LNCAP (cell line): ENCODE measurements around the gene KLF13.

Experiments used
- CTCF ChIP-seq: fragments of 450-650 bp; IDR thresholded peaks from 2 replicates; pipeline ENCODE4 v1.5.1; 2017; ENCODE audit warnings: mild to moderate bottlenecking

Gene KLF13

GRCh38 chr15:31381801-31382712, 55.4 kb downstream of the KLF13 start:
- no peak for TF ChIP-seq CTCF

- no peak for TF ChIP-seq CTCF
These were observed 56.0 kb downstream of the KLF13 start for GRCh38 chr15:31382713-31383045.

GRCh38 chr15:31383139-31383538, 56.5 kb downstream of the KLF13 start:
- TF ChIP-seq CTCF: no peak

- no peak for TF ChIP-seq CTCF
These were observed 57.9 kb downstream of the KLF13 start for GRCh38 chr15:31384568-31384967.

- TF ChIP-seq CTCF: no peak
These were observed 59.1 kb downstream of the KLF13 start for GRCh38 chr15:31385736-31386135.

GRCh38 chr15:31387092-31387478, 60.5 kb downstream of the KLF13 start:
- TF ChIP-seq CTCF: no peak

- no peak for TF ChIP-seq CTCF
These were observed 61.0 kb downstream of the KLF13 start for GRCh38 chr15:31387479-31388118.
